GM12878 (cell line): ENCODE data around the gene VEGFA.

Source experiments
- EZH2 ChIP-seq: IDR thresholded peaks from 2 replicates; pipeline ENCODE4 v1.6.1; 2012; ENCODE audit warnings: low read depth, mild to moderate bottlenecking, control low read depth, inconsistent platforms, low read length, borderline replicate concordance; ENCODE audit not compliant: control insufficient read depth
- KDM1A ChIP-seq: fragments of 200-600 bp; sonication (generic); IDR thresholded peaks from 2 replicates; pipeline ENCODE4 v1.6.1; 2016; ENCODE audit warnings: borderline replicate concordance
- POLR2A ChIP-seq: IDR thresholded peaks from 2 replicates; pipeline ENCODE4 v1.6.1; 2011; ENCODE audit warnings: low read depth, mild to moderate bottlenecking, low read length
- REST ChIP-seq: IDR thresholded peaks from 2 replicates; pipeline ENCODE4 v1.6.1; 2012; ENCODE audit warnings: mild to moderate bottlenecking, low read depth, low read length
- TARDBP ChIP-seq: IDR thresholded peaks from 2 replicates; pipeline ENCODE4 v1.6.1; 2016; ENCODE audit warnings: borderline replicate concordance
- YBX1 ChIP-seq: fragments of 450-650 bp; IDR thresholded peaks from 2 replicates; pipeline ENCODE4 v1.6.1; 2016; ENCODE audit warnings: antibody characterized with exemption
- ZNF274 ChIP-seq: IDR thresholded peaks from one replicate; pipeline ENCODE4 v1.8.0; 2011; ENCODE audit not compliant: insufficient read length, insufficient read depth

GRCh38 chr6:43784049-43784855 lies 14.2 kb downstream of the VEGFA start:
- TF ChIP-seq REST (no peak), KDM1A (no peak), EZH2 (no peak), POLR2A (no peak), ZNF274 (no peak), YBX1 (no peak), TARDBP (no peak)
